ENCODE results near the gene MESP2.

The MESP2 gene

GRCh38 chr15:89747708-89748682 is 28.1 kb upstream of the MESP2 start:
- peaks cover 0 to 23% (median 14%) of the 10 kb centered on the region in 4 donors for H3K4me1 ChIP-seq
- no peak overlapping the region for H3K27ac ChIP-seq
- peaks cover 0 to 43% of the 10 kb centered on the region in 2 donors for H3K27me3 ChIP-seq
- no peaks in the 10 kb centered on the region for H3K36me3 ChIP-seq
- no peak for DNase-seq
- no peak for TF ChIP-seq CTCF (IDR thresholded peaks at IDR 0.05)
- H3K9me3 ChIP-seq, result no peaks in the 10 kb centered on the region
- no peak overlapping the region for H3K4me3 ChIP-seq
- intact Hi-C loops (cut with DNase I; ENCODE audit: low total_unique reads), result no loop called here

GRCh38 chr15:89749054-89749453 is 27.1 kb upstream of the MESP2 start:
- no peak overlapping the region for H3K27ac ChIP-seq
- intact Hi-C loops (cut with DNase I; ENCODE audit: low total_unique reads), result no loop called here
- H3K4me3 ChIP-seq, result no peak overlapping the region
- H3K27me3 ChIP-seq, result peaks cover 0 to 43% of the 10 kb centered on the region in 2 donors
- H3K9me3 ChIP-seq, result no peaks in the 10 kb centered on the region
- H3K36me3 ChIP-seq, result no peaks in the 10 kb centered on the region
- DNase-seq, result no peak
- H3K4me1 ChIP-seq, result peaks cover 0 to 23% (median 14%) of the 10 kb centered on the region in 4 donors
- TF ChIP-seq CTCF (IDR thresholded peaks at IDR 0.05), result no peak

GRCh38 chr15:89749526-89749925 is 26.6 kb upstream of the MESP2 start:
- Histone ChIP-seq H3K27me3 (peaks cover 0 to 43% of the 10 kb centered on the region in 2 donors), H3K36me3 (no peaks in the 10 kb centered on the region), H3K4me1 (peaks cover 0 to 23% (median 14%) of the 10 kb centered on the region in 4 donors), H3K27ac (no peak overlapping the region), H3K9me3 (no peaks in the 10 kb centered on the region), H3K4me3 (no peak overlapping the region)
- DNase-seq, result no peak
- TF ChIP-seq CTCF (IDR thresholded peaks at IDR 0.05), result no peak
- intact Hi-C loops (cut with DNase I; ENCODE audit: low total_unique reads), result no loop called here

GRCh38 chr15:89749951-89750559 is 26.1 kb upstream of the MESP2 start:
- no peaks in the 10 kb centered on the region for H3K36me3 ChIP-seq
- H3K4me3 ChIP-seq, result peak overlapping the region; percentile 66 to 87
- peaks cover 0 to 23% (median 14%) of the 10 kb centered on the region in 4 donors for H3K4me1 ChIP-seq
- intact Hi-C loops (cut with DNase I; ENCODE audit: low total_unique reads), result loop anchor here (5.0 to 10.0 kb wide), 2 partner anchors 103 to 325 kb away; no protein-coding TSS in a partner anchor
- no peak for DNase-seq
- peaks cover 0 to 38% of the 10 kb centered on the region in 2 donors for H3K27me3 ChIP-seq
- H3K9me3 ChIP-seq, result no peaks in the 10 kb centered on the region
- TF ChIP-seq CTCF (IDR thresholded peaks at IDR 0.05), result no peak
- peak overlapping the region; percentile 64 to 69 for H3K27ac ChIP-seq

- no peaks in the 10 kb centered on the region for H3K9me3 ChIP-seq
- H3K4me1 ChIP-seq, result peaks cover 0 to 23% (median 14%) of the 10 kb centered on the region in 4 donors
- H3K4me3 ChIP-seq, result peak within 1 kb of the TSS; percentile 66 to 87
- peaks cover 0 to 30% of the 10 kb centered on the region in 2 donors for H3K27me3 ChIP-seq
- peak within 1 kb of the TSS; percentile 64 to 69 for H3K27ac ChIP-seq
- H3K36me3 ChIP-seq, result no peaks in the 10 kb centered on the region
- intact Hi-C loops (cut with DNase I; ENCODE audit: low total_unique reads), result loop anchor here (5.0 to 10.0 kb wide), 2 partner anchors 104 to 324 kb away; no protein-coding TSS in a partner anchor
- peak; percentile 88 to 93 for TF ChIP-seq CTCF (IDR thresholded peaks at IDR 0.05)
- DNase-seq, result peak; percentile 85 to 93
Measured at GRCh38 chr15:89750560-89751542, 25.3 kb upstream of the MESP2 start, which contains the start of gene MESP1. Gene MESP1 (minus strand): TSS chr15:89751249. CDS start chr15:89751231, 18 bp downstream.

Data from tibial artery (tissue), 4 donors.